Progenitor cell of endocrine pancreas (in vitro differentiated cells): ENCODE results near the gene PRKCG. TPM values are rescaled to one million over a fixed set of nuclear protein-coding genes. Genes with fewer than 3 reads are reported as not detected.

Source experiments
- DNase-seq: peaks from one replicate; pipeline ENCODE4 v3.0.0; 2021; ENCODE audit warnings: low spot score; ENCODE audit not compliant: unreplicated experiment
- H3K27ac Mint-ChIP-seq: 2 replicates; pipeline ENCODE4 v1.8.0; 2021; ENCODE audit warnings: mild to moderate bottlenecking, moderate library complexity, mixed read lengths
- H3K27me3 Mint-ChIP-seq: 2 replicates; pipeline ENCODE4 v1.8.0; 2021; ENCODE audit warnings: mixed read lengths
- H3K36me3 Mint-ChIP-seq: 2 replicates; pipeline ENCODE4 v1.8.0; 2022; ENCODE audit warnings: mixed read lengths; ENCODE audit not compliant: insufficient read depth
- H3K4me1 Mint-ChIP-seq: 2 replicates; pipeline ENCODE4 v1.8.0; 2021; ENCODE audit warnings: low read depth, mixed read lengths
- H3K4me3 Mint-ChIP-seq: 2 replicates; pipeline ENCODE4 v1.8.0; 2021; ENCODE audit warnings: low read depth, mild to moderate bottlenecking, moderate library complexity, mixed read lengths
- H3K9me3 Mint-ChIP-seq: 2 replicates; pipeline ENCODE4 v1.8.0; 2021; ENCODE audit warnings: low read depth, mixed read lengths
- CTCF ChIP-seq: fragments of 200-600 bp; sonication (generic); IDR thresholded peaks from one replicate; pipeline ENCODE4 v1.5.0; 2021; ENCODE audit warnings: antibody characterized with exemption, mild to moderate bottlenecking; ENCODE audit not compliant: unreplicated experiment
- total RNA-seq: library from RNA; stranded (reverse); gene quantifications from 2 replicates; pipeline ENCODE4 v1.2.1, GENCODE V29; 2021

PRKCG gene
- total RNA-seq, 1 donor from 2014 or later = 8.4 TPM

- DNase-seq = no peak
- Mint-ChIP-seq H3K4me1 (peaks cover 10% of the 10 kb centered on the region), H3K4me3 (peak overlapping the region; percentile 23), H3K36me3 (no peaks in the 10 kb centered on the region), H3K27me3 (peaks cover 90% of the 10 kb centered on the region), H3K27ac (no peak overlapping the region), H3K9me3 (no peaks in the 10 kb centered on the region)
- no peak for TF ChIP-seq CTCF
These were observed 26.3 kb downstream of the PRKCG start for GRCh38 chr19:53908106-53908934.

DNA sequence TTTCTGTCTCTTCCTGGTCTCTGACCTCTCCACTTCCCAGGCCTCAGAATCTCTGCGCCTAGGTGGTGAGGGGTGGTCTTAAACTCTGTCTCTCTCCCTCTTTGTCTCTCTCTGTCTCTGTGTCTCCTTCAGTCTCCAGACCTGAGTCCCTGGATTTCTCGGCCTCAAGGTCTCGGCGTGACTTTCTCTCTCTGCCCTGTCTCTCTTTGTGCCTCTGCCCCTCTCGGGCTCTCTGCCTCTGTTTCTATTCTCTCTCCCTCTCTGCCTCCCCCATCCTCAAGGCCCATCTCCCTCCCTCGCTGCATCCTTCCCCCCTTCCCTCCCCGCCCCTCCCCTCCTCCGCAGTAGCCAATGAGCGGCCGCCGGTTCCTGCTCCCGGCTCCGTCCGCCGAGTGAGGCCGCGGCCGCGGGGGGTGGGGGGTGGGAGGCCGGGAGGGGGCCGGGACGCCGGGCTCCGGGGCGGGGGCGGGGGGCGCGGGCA is 27.0 kb downstream of the PRKCG start, which contains the start of gene CACNG7:
TSS of gene CACNG7 (plus strand) at position 344 of the 481 bp plus-strand sequence. CDS start 3,554 bp downstream, outside the sequence.
- Mint-ChIP-seq H3K4me3 (peak within 1 kb of the TSS; percentile 35), H3K27me3 (peaks cover 91% of the 10 kb centered on the region), H3K27ac (no peak within 1 kb of the TSS), H3K36me3 (no peaks in the 10 kb centered on the region), H3K9me3 (no peaks in the 10 kb centered on the region), H3K4me1 (peaks cover 10% of the 10 kb centered on the region)
- DNase-seq = no peak
- no peak for TF ChIP-seq CTCF

- peaks cover 85% of the 10 kb centered on the region for H3K27me3 Mint-ChIP-seq
- H3K27ac Mint-ChIP-seq = no peak overlapping the region
- peak overlapping the region; percentile 35 for H3K4me3 Mint-ChIP-seq
These were observed 27.6 kb downstream of the PRKCG start for GRCh38 chr19:53909471-53910169.

DNA sequence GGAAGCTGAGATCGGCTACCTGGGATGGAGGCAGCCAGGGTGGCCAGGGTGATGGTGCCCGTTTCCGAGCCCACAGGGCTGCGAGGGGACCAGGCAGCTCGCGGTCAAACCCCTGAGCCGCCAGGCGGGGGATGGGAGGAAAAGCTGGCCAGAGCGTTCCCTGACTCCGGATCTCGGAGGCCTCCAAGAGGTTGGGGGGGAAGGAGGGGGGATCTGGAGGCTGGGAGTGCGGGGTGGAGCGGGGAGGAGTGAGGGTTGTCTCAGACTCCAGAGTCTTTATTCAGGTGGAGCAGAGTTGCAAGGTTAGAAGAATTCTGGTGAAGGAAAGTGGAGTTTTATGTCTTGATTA is 28.1 kb downstream of the PRKCG start:
- no peak for TF ChIP-seq CTCF
- H3K4me3 Mint-ChIP-seq = peak overlapping the region; percentile 35
- H3K27me3 Mint-ChIP-seq = peaks cover 84% of the 10 kb centered on the region
- peaks cover 10% of the 10 kb centered on the region for H3K4me1 Mint-ChIP-seq
- H3K27ac Mint-ChIP-seq = no peak overlapping the region
- no peaks in the 10 kb centered on the region for H3K9me3 Mint-ChIP-seq
- H3K36me3 Mint-ChIP-seq = no peaks in the 10 kb centered on the region
- no peak for DNase-seq

More at GRCh38 chr19:53909471-53910169, 27.6 kb downstream of the PRKCG start:
- Mint-ChIP-seq H3K4me1 (peaks cover 10% of the 10 kb centered on the region), H3K9me3 (no peaks in the 10 kb centered on the region), H3K36me3 (no peaks in the 10 kb centered on the region)
- TF ChIP-seq CTCF = no peak
- no peak for DNase-seq

DNA sequence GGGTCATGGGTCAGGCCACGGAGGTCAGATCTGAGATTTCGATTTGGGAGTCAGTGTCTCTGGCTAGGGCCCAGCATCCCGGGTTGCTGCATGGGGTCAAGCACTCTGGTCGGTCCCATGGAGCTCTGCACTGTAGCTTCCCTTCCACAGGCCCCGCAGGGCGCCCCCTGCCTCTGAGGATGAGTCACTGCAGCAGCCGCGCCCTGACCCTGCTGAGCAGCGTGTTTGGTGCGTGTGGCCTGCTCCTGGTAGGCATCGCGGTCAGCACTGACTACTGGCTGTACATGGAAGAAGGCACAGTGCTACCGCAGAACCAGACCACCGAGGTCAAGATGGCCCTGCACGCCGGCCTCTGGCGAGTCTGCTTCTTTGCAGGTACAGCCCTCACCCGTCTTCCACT is 30.7 kb downstream of the PRKCG start:
- Mint-ChIP-seq H3K27me3 (peaks cover 71% of the 10 kb centered on the region), H3K27ac (no peak overlapping the region), H3K4me3 (no peak overlapping the region), H3K36me3 (no peaks in the 10 kb centered on the region), H3K9me3 (no peaks in the 10 kb centered on the region), H3K4me1 (peaks cover 8% of the 10 kb centered on the region)
- TF ChIP-seq CTCF = peak; percentile 45
- no peak for DNase-seq
